ENCODE measurements around the gene ZFPM1. TPM values are rescaled to one million over a fixed set of nuclear protein-coding genes. Genes with fewer than 3 reads are reported as not detected.

The ZFPM1 gene
- polyA plus RNA-seq, 1 experiment, result 0.22 TPM

DNA sequence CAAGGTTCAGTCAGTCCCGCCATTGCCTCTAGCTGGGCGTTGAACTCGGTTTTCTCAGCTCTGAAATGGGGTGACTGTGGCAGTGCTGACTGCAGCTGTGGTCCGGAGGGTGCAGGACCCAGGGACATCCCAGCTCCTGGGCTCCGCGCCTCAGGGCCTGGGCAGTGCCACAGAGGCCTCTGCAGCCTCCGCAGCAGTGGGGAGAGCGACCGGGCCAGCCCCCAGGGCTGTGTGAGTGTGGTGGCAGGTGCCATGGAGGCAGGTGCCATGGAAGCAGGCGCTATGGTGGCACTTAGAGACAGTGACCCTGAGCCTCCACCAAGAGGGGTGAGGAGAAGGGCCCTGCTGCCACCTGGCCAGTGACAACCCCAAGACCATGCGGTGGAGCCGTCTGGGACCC lies 39.4 kb upstream of the ZFPM1 start:
- no peaks in the 10 kb centered on the region for H3K27me3 ChIP-seq (ENCODE audit: control insufficient read depth, insufficient read depth, low read length)
- CTCF ChIA-PET, result interaction anchor here (0.6 to 1.0 kb wide), 2 partner anchors 25 to 430 kb away, joined by 3 read pairs; no protein-coding TSS in a partner anchor
- no peak overlapping the region for H3K4me3 ChIP-seq (ENCODE audit: low read depth, low read length)
- DNase-seq (ENCODE audit: low read depth), result no peak
- TF ChIP-seq, protein P1, sequence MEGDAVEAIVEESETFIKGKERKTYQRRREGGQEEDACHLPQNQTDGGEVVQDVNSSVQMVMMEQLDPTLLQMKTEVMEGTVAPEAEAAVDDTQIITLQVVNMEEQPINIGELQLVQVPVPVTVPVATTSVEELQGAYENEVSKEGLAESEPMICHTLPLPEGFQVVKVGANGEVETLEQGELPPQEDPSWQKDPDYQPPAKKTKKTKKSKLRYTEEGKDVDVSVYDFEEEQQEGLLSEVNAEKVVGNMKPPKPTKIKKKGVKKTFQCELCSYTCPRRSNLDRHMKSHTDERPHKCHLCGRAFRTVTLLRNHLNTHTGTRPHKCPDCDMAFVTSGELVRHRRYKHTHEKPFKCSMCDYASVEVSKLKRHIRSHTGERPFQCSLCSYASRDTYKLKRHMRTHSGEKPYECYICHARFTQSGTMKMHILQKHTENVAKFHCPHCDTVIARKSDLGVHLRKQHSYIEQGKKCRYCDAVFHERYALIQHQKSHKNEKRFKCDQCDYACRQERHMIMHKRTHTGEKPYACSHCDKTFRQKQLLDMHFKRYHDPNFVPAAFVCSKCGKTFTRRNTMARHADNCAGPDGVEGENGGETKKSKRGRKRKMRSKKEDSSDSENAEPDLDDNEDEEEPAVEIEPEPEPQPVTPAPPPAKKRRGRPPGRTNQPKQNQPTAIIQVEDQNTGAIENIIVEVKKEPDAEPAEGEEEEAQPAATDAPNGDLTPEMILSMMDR (IDR thresholded peaks at IDR 0.05; ENCODE audit: insufficient read depth, low read depth, low read length), result no peak
- POLR2A ChIA-PET, result no interaction called here
- peaks cover 12% of the 10 kb centered on the region for H3K36me3 ChIP-seq (ENCODE audit: control insufficient read depth, insufficient read depth, low read length)

DNA sequence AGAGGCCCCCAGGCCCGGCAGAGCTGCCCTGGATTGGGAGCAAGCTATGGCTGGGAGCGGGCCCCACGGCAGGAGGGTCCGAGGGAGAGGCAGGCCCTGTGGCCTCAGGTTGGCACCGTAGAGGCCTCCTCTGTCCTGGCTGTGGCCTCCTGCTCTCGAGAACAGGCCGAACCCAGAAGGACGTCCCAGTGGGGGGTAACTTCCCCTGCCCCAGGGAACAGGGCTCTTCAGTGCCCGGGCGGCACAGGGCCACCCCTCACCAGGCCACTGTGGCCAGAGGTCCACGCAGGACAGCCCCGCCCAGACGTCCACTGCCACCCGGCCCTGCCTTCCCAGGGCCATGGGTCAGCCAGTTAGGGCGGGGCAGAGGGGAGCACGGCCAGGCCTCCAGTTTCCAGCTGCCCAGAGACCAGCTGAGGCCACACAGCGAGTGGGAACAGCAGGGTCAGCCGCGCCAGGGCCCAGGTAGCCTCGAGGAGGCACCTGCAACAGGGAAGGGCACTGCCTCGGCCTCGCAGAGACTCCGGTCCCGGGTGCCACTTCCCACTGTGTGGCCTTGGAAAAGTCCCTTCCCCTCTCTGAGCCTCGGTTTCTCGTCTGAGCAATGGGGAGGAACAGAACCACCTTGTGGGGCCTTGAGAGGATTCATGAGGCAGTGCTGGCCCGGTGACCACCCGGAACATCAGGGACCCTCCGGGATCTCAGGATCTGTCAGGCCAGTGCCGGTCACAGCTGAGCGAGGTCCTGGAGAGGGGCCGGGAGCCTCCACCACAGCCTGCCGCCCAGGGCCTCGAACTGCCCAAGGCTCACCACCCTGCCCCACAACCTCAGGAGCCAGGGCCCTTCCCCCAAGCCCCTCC lies 38.3 kb upstream of the ZFPM1 start:
- CTCF ChIA-PET, result interaction anchor here (0.6 kb wide), 1 partner anchor 24 kb away, joined by 3 read pairs; no protein-coding TSS in a partner anchor
- DNase-seq (ENCODE audit: low read depth), result no peak
- Histone ChIP-seq H3K36me3 (ENCODE audit: control insufficient read depth, insufficient read depth, low read length) (peaks cover 12% of the 10 kb centered on the region), H3K27me3 (ENCODE audit: control insufficient read depth, insufficient read depth, low read length) (no peaks in the 10 kb centered on the region), H3K4me3 (ENCODE audit: low read depth, low read length) (no peak overlapping the region)
- TF ChIP-seq, protein P1 (IDR thresholded peaks at IDR 0.05; ENCODE audit: insufficient read depth, low read depth, low read length), result no peak
- POLR2A ChIA-PET, result no interaction called here

DNA sequence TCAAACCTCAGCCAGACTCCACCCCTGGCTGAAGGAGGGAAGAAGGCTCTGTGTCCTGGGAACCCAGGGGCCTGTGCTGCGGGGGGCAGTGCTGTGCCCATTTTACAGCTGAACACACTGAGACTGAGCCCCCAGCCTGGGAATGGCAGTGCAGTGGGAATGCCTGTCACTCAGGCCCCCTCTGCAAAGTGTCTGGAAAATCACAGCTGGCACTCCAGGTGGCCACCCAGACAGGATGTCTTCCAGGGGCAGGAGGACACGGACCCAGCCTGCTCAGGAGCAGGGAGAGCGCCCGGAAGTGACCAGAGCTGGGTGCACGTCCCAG lies 37.7 kb upstream of the ZFPM1 start:
- CTCF ChIA-PET, result no interaction called here
- POLR2A ChIA-PET, result no interaction called here
- no peak overlapping the region for H3K4me3 ChIP-seq (ENCODE audit: low read depth, low read length)
- H3K36me3 ChIP-seq (ENCODE audit: control insufficient read depth, insufficient read depth, low read length), result peaks cover 11% of the 10 kb centered on the region
- TF ChIP-seq, protein P1 (IDR thresholded peaks at IDR 0.05; ENCODE audit: insufficient read depth, low read depth, low read length), result no peak
- no peak for DNase-seq (ENCODE audit: low read depth)
- no peaks in the 10 kb centered on the region for H3K27me3 ChIP-seq (ENCODE audit: control insufficient read depth, insufficient read depth, low read length)

DNA sequence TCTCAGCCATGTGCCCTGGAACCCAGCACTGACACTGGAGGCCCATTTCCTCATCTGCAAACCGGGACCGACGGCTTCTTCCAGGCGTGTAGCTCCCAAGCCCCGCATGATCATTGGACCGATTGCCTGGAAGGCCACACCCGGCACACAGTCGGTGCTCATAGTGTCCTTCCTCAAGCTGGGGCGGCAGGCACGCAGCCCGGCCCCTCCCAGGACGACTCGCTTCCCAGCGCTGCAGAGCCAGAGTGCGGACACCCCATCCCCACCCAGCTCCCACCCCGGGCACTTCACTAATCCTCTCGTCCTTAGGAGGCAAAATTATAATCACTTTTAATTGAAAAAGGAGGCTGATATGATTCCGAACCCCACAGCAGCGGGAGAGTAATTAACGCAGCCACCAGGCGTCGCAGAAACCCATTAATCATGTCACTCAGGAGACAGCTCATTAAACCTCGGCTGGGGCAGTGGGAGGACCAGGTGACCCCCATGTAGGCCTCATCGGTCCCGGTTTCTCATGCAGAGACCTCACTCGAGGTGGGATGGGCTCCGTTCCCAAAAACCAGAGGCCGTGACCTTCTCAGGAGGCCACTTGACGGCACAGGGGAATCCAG lies 37.3 kb upstream of the ZFPM1 start:
- ChIA-PET CTCF (no interaction called here), POLR2A (no interaction called here)
- H3K4me3 ChIP-seq (ENCODE audit: low read depth, low read length), result no peak overlapping the region
- DNase-seq (ENCODE audit: low read depth), result no peak
- TF ChIP-seq, protein P1 (IDR thresholded peaks at IDR 0.05; ENCODE audit: insufficient read depth, low read depth, low read length), result no peak
- no peaks in the 10 kb centered on the region for H3K27me3 ChIP-seq (ENCODE audit: control insufficient read depth, insufficient read depth, low read length)
- H3K36me3 ChIP-seq (ENCODE audit: control insufficient read depth, insufficient read depth, low read length), result peaks cover 11% of the 10 kb centered on the region

DNA sequence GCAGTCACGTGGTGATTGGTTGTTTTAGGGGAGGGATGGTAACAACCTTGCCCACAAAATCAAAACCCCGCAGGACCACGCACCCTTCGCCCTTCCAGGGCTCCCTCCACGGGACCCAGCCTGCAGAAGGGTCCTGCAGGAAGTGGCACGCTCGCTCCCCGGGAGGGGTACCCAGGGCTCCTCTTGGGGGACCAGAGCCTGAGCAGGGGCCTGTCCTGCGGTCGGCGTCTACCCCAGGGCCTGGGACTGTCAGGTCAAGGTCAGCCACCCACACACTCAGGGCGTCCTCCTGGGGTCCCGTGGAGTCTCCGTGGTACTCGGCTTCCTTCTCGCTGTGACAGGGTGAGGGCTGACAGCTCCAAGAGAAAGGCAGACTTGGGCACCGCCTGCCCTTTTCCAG lies 36.4 kb upstream of the ZFPM1 start:
- H3K4me3 ChIP-seq (ENCODE audit: low read depth, low read length), result no peak overlapping the region
- TF ChIP-seq, protein P1 (IDR thresholded peaks at IDR 0.05; ENCODE audit: insufficient read depth, low read depth, low read length), result no peak
- H3K36me3 ChIP-seq (ENCODE audit: control insufficient read depth, insufficient read depth, low read length), result peaks cover 11% of the 10 kb centered on the region
- no peak for DNase-seq (ENCODE audit: low read depth)
- H3K27me3 ChIP-seq (ENCODE audit: control insufficient read depth, insufficient read depth, low read length), result no peaks in the 10 kb centered on the region
- CTCF ChIA-PET, result no interaction called here
- POLR2A ChIA-PET, result no interaction called here
